Measurements from ENCODE around the gene CFAP299.
"Not testable (repeated sequence)": the region's sequence is repeated elsewhere in the genome, so short reads cannot be mapped to it uniquely, and the experiment has no call there.

Gene CFAP299

GRCh38 chr4:80731436-80731835 is 395.9 kb downstream of the CFAP299 start:
- no peak for TF ChIP-seq CTCF (IDR thresholded peaks at IDR 0.05; ENCODE audit: extremely low read depth, insufficient read depth, missing control alignments)
- in situ Hi-C loops (cut with MboI; ENCODE audit: low pct_unique_long_range_greater_than_20kb, low sequenced_read_pairs, unreplicated experiment): no loop called here
- no peak for DNase-seq (ENCODE audit: low spot score)

- in situ Hi-C loops (cut with MboI; ENCODE audit: low pct_unique_long_range_greater_than_20kb, low sequenced_read_pairs, unreplicated experiment): no loop called here
- DNase-seq (ENCODE audit: low spot score): no peak
- no peak for TF ChIP-seq CTCF (IDR thresholded peaks at IDR 0.05; ENCODE audit: extremely low read depth, insufficient read depth, missing control alignments)
These were observed 396.5 kb downstream of the CFAP299 start for GRCh38 chr4:80732010-80732409.

GRCh38 chr4:80740375-80740774 is 404.8 kb downstream of the CFAP299 start:
- in situ Hi-C loops (cut with MboI; ENCODE audit: low pct_unique_long_range_greater_than_20kb, low sequenced_read_pairs, unreplicated experiment): no loop called here
- no peak for TF ChIP-seq CTCF (IDR thresholded peaks at IDR 0.05; ENCODE audit: extremely low read depth, insufficient read depth, missing control alignments)
- no peak for DNase-seq (ENCODE audit: low spot score)

GRCh38 chr4:80749558-80749957 is 414.0 kb downstream of the CFAP299 start:
- DNase-seq (ENCODE audit: low spot score); in situ Hi-C loops (cut with MboI; ENCODE audit: low pct_unique_long_range_greater_than_20kb, low sequenced_read_pairs, unreplicated experiment): not testable (repeated sequence)

GRCh38 chr4:80751200-80751599 is 415.7 kb downstream of the CFAP299 start:
- DNase-seq (ENCODE audit: low spot score): no peak
- in situ Hi-C loops (cut with MboI; ENCODE audit: low pct_unique_long_range_greater_than_20kb, low sequenced_read_pairs, unreplicated experiment): no loop called here
- no peak for TF ChIP-seq CTCF (IDR thresholded peaks at IDR 0.05; ENCODE audit: extremely low read depth, insufficient read depth, missing control alignments)

- DNase-seq (ENCODE audit: low spot score): no peak
- in situ Hi-C loops (cut with MboI; ENCODE audit: low pct_unique_long_range_greater_than_20kb, low sequenced_read_pairs, unreplicated experiment): no loop called here
- TF ChIP-seq CTCF (IDR thresholded peaks at IDR 0.05; ENCODE audit: extremely low read depth, insufficient read depth, missing control alignments): no peak
These were observed 432.4 kb downstream of the CFAP299 start for GRCh38 chr4:80767944-80768343.

GRCh38 chr4:80776168-80776567 is 440.6 kb downstream of the CFAP299 start:
- no peak for DNase-seq (ENCODE audit: low spot score)
- TF ChIP-seq CTCF (IDR thresholded peaks at IDR 0.05; ENCODE audit: extremely low read depth, insufficient read depth, missing control alignments): no peak
- in situ Hi-C loops (cut with MboI; ENCODE audit: low pct_unique_long_range_greater_than_20kb, low sequenced_read_pairs, unreplicated experiment): no loop called here

Measured in GM13977 (cell line).